MCF 10A (cell line): ENCODE measurements around the gene TNFRSF6B. TPM values are rescaled to one million over a fixed set of nuclear protein-coding genes. Genes with fewer than 3 reads are reported as not detected.

Experiments
- BruUV-seq: library from RNA; stranded (reverse); fragments of 400-500 nt; replicated peaks from 2 replicates; lab custom pipeline; 2021; lab: Mats Ljungman, UMichigan
- CTCF ChIA-PET: fragments of 300-600 bp; sonication (Branson Sonifier 250); formaldehyde crosslinking; extraction: SDS; loops from one replicate; lab custom pipeline; 2021; ENCODE audit warnings: antibody characterized with exemption, inconsistent platforms; lab: Yijun Ruan, JAX
- POLR2A ChIA-PET: fragments of 300-600, 350-650 bp; sonication (Branson Sonifier 250); formaldehyde crosslinking; extraction: SDS; loops from one replicate; lab custom pipeline; 2020; ENCODE audit warnings: antibody characterized with exemption, inconsistent platforms; lab: Yijun Ruan, JAX
- DNase-seq: peaks from one replicate; pipeline ENCODE4 v3.0.0-alpha.2; 2018; ENCODE audit not compliant: unreplicated experiment
- H3K27ac Mint-ChIP-seq: one replicate; pipeline ENCODE4 v1.8.0; 2022; ENCODE audit warnings: mild to moderate bottlenecking, low read depth, mixed read lengths; ENCODE audit not compliant: unreplicated experiment
- H3K27me3 Mint-ChIP-seq: one replicate; pipeline ENCODE4 v1.8.0; 2022; ENCODE audit warnings: mixed read lengths; ENCODE audit not compliant: insufficient read depth, unreplicated experiment
- H3K36me3 Mint-ChIP-seq: one replicate; pipeline ENCODE4 v1.8.0; 2022; ENCODE audit warnings: mild to moderate bottlenecking, moderate library complexity, mixed read lengths; ENCODE audit not compliant: insufficient read depth, unreplicated experiment
- H3K4me1 Mint-ChIP-seq: one replicate; pipeline ENCODE4 v1.8.0; 2022; ENCODE audit warnings: mixed read lengths; ENCODE audit not compliant: insufficient read depth, unreplicated experiment
- H3K4me3 Mint-ChIP-seq: one replicate; pipeline ENCODE4 v1.8.0; 2022; ENCODE audit warnings: mild to moderate bottlenecking, moderate library complexity, mixed read lengths; ENCODE audit not compliant: unreplicated experiment
- H3K9me3 Mint-ChIP-seq: one replicate; pipeline ENCODE4 v1.8.0; 2022; ENCODE audit warnings: mixed read lengths; ENCODE audit not compliant: unreplicated experiment
- CTCF ChIP-seq: fragments of 200-600 bp; IDR thresholded peaks from one replicate; pipeline ENCODE4 v1.8.0; 2022; ENCODE audit warnings: antibody characterized with exemption, mild to moderate bottlenecking; ENCODE audit not compliant: unreplicated experiment
- intact Hi-C: fragments of 100-400 bp; cut with micrococcal nuclease; formaldehyde crosslinking; loops from 2 replicates; pipeline ENCODE4 v1.14.1; 2022
- total RNA-seq: library from RNA; stranded (reverse); gene quantifications from 2 replicates; pipeline ENCODE4 v1.2.3, GENCODE V29; 2022

Gene TNFRSF6B
- total RNA-seq, 1 experiment from 2014 or later = 24.4 TPM

DNA sequence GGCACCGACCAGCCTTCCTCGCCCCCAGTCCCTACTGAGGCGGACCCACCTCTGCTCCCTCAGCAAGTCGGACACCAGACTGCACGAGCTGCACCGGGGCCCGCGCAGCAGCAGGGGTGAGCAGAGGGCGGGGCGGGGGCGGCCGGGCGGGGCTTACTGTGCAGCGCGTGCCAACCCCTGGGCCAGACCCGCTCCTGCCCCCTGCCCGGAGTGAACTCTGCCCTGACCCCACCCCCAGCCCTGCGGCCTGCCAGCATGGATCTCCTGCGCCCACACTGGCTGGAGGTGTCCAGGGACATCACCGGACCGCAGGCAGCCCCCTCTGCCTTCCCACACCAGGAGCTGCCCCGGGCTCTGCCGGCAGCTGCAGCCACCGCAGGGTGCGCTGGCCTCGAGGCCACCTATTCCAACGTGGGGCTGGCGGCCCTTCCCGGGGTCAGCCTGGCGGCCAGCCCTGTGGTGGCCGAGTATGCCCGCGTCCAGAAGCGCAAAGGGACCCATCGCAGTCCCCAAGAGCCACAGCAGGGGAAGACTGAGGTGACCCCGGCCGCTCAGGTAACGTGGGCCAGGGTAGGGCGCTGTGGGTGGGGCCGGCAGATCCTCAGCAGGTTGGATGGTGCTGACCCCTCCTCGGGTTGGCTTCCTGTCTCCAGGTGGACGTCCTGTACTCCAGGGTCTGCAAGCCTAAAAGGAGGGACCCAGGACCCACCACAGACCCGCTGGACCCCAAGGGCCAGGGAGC, 41.7 kb downstream of the TNFRSF6B start:
- H3K4me3 Mint-ChIP-seq = no peak overlapping the region
- intact Hi-C loops = no loop called here
- POLR2A ChIA-PET = interaction anchor here (1.4 to 3.6 kb wide), 2 partner anchors 27 to 31 kb away, joined by 4 to 79 read pairs; partner anchors contain the start of genes ARFRP1 and ZGPAT

DNA sequence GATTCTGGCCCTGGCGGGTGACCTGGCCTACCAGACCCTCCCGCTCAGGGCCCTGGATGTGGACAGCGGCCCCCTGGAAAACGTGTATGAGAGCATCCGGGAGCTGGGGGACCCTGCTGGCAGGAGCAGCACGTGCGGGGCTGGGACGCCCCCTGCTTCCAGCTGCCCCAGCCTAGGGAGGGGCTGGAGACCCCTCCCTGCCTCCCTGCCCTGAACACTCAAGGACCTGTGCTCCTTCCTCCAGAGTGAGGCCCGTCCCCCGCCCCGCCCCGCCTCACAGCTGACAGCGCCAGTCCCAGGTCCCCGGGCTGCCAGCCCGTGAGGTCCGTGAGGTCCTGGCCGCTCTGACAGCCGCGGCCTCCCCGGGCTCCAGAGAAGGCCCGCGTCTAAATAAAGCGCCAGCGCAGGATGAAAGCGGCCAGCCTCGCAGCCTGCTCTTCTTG, 42.3 kb downstream of the TNFRSF6B start:
- POLR2A ChIA-PET = interaction anchor here (0.6 to 3.6 kb wide), 6 partner anchors 13 to 126 kb away, joined by 3 to 79 read pairs (median 4); partner anchors contain the start of genes ARFRP1, RTEL1 and ZGPAT

More for the DNA sequence above, 41.7 kb downstream of the TNFRSF6B start:
- TF ChIP-seq CTCF = no peak
- no peaks in the 10 kb centered on the region for H3K9me3 Mint-ChIP-seq
- no peaks in the 10 kb centered on the region for H3K27me3 Mint-ChIP-seq
- no peaks in the 10 kb centered on the region for H3K4me1 Mint-ChIP-seq
- peaks cover 25% of the 10 kb centered on the region for H3K36me3 Mint-ChIP-seq
- CTCF ChIA-PET = no interaction called here
- H3K27ac Mint-ChIP-seq = no peak overlapping the region
- no peak for DNase-seq
- no TSS peak for BruUV-seq

GRCh38 chr20:63739130-63740069, 42.9 kb downstream of the TNFRSF6B start, which contains the start of gene SLC2A4RG:
Gene SLC2A4RG (plus strand): TSS chr20:63739776. CDS start chr20:63739913, 137 bp downstream.
- Mint-ChIP-seq H3K27me3 (no peaks in the 10 kb centered on the region), H3K4me1 (no peaks in the 10 kb centered on the region), H3K4me3 (peak within 1 kb of the TSS; percentile 74), H3K27ac (no peak within 1 kb of the TSS), H3K9me3 (no peaks in the 10 kb centered on the region), H3K36me3 (peaks cover 36% of the 10 kb centered on the region)
- no TSS peak for BruUV-seq
- POLR2A ChIA-PET = interaction anchor here (0.6 to 3.6 kb wide), 9 partner anchors 14 to 229 kb away, joined by 3 to 79 read pairs (median 5); partner anchors contain the start of genes ARFRP1, RTEL1, TPD52L2 and ZGPAT
- DNase-seq = peak; percentile 76
- no peak for TF ChIP-seq CTCF
- intact Hi-C loops = no loop called here
- CTCF ChIA-PET = interaction anchor here (0.6 kb wide), 1 partner anchor 82 kb away, joined by 6 read pairs; no protein-coding TSS in a partner anchor

More for the DNA sequence above, 42.3 kb downstream of the TNFRSF6B start:
- no peak for DNase-seq
- Mint-ChIP-seq H3K4me3 (no peak overlapping the region), H3K9me3 (no peaks in the 10 kb centered on the region), H3K36me3 (peaks cover 31% of the 10 kb centered on the region), H3K27ac (no peak overlapping the region), H3K27me3 (no peaks in the 10 kb centered on the region), H3K4me1 (no peaks in the 10 kb centered on the region)
- no TSS peak for BruUV-seq
- CTCF ChIA-PET = interaction anchor here (0.6 kb wide), 1 partner anchor 82 kb away, joined by 6 read pairs; no protein-coding TSS in a partner anchor
- intact Hi-C loops = no loop called here
- TF ChIP-seq CTCF = no peak
